IPS-NIHi7 (cell line): ENCODE data around the gene HERPUD2.
"Not testable (repeated sequence)": the region's sequence is repeated elsewhere in the genome, so short reads cannot be mapped to it uniquely, and the experiment has no call there.

Source experiments
- DNase-seq: peaks from one replicate; pipeline ENCODE4 v3.0.0; 2012; ENCODE audit warnings: mixed read lengths; ENCODE audit errors: extremely low spot score

HERPUD2 gene

DNA sequence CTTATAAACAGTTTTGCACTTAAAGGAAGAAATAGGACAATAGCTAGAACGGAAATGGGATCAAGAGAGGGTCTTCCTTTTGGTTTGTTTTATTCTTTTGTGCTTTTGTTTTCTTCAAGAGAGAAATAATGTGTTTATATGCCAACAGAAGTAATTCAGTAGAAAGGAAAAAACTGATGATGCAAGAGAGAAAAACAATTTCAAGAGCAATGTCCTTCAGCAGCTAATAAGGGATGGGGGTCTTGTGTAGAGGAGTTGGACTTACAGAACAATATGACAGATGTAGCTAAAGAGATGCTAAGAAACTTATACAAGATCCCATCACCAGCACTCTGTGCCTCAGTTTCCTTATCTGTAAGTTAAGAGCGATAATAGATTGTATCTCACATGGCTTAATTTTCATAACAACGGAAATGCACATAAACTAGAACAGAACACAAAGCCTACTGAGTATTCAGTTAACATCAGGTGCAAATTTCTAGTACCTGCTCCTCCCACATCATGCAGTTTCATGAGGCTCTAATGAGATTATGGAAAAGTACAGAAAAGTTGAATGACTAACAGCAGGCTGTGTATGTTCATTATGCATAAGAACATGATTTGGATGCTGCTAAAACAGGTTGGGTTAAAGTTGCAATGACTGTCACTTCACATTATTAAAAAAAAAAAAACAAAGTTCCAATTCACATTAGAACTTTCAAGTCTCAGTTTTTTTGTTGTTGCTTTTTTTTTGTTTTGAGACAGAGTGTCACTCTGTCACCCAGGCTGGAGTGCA is 17.2 kb downstream of the HERPUD2 start:
- DNase-seq: no peak

DNA sequence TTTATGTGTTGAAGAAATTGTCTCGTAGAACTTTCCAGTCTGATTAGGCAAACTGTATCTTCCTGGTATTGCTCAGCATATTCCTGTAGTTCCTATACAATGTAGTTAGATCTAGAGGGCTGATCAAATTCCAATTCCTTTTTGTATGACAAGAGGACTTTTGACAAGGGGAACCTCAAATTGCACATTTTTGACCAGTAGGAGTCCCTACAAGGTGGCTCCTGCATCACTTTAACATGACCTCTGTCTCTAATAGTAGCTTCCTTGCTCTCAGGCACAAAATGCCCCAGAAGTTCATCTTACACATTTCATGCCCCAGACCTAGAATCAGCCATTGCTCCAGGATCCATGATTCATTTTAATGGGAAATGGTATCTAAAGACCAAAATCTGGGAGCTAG is 18.7 kb downstream of the HERPUD2 start:
- no peak for DNase-seq

DNA sequence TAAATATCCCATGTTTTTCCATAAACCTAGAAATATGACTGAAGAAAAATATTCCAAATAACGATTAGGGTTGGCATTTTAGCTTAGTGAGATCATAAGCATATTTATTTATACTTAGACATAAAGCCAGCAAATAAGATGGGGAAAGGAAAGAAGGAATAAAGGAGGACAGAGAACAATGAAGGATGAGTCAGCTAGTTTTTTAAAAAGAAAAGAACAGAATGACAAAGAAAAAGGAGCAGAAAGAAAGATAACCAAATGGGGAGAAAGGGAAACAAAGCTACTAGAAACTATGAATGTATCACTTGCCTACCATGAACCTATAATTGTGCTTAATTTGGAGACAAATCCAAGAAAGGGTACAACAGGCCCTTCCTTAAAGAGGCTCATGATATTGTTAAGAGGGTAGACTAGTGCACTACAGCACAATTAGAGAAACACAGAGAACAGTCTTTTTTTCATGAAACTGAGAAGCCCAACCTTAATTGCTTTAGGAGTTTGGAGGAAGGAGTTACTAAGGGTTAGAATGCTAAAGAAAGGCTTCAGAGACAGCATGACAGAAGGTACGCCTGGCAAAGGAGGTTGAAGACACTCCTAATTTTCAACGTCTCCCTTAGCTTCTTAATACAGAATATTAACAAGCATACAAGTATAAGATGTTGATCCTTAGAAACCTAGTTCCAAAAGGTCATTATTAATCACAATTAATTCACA is 23.9 kb downstream of the HERPUD2 start:
- no peak for DNase-seq

DNA sequence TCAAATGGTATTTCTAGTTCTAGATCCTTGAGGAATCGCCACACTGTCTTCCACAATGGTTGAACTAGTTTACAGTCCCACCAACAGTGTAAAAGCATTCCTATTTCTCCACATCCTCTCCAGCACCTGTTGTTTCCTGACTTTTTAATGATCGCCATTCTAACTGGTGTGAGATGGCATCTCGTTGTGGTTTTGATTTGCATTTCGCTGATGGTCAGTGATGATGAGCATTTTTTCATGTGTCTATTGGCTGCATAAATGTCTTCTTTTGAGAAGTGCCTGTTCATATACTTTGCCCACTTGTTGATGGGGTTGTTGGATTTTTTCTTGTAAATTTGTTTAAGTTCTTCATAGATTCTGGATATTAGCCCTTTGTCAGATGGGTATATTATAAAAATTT is 34.5 kb downstream of the HERPUD2 start:
- not testable (repeated sequence) for DNase-seq

DNA sequence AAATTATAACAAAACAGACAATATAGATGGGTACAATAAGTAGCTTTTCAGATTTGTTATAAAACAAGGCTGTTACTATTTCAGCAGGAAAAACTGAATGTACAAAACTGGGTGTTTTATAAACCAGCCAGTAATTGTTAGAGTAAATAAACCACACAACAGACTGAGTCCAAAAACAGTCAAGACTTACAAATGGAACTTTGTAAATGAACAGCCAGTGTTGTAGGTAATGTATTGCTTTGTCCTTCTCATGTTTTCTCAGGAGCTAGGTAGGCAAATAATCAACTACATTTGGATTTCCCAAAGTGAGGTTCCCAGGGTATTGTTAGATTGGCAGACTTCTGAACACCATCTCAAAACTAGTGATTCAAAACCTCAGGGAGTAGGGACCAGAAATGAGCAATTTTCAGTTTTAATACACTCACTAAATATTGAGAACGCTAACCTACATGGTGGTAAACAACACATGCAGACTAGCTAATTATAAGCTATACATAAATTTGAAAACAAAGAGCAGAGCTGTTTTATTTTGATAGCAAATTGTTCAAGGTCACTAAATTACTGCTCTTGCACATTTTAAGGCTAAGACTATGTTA is 36.2 kb downstream of the HERPUD2 start:
- no peak for DNase-seq

DNA sequence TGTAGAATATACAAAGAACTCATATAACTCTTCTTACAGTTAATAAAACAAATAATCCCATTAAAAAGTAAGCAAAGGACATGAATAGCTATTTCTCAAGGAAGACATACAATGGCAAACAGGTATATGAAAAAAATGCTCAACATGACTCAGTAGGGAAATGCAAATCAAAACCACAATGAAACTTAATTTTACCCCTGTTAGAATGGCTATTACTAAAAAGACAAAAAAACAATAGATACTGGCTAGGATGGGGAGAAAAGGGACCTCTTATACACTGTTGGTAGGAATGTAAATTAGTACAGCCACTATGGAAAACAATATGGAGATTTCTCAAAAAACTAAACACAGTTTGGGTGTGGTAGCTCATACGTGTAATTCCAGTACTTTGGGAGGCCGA is 37.8 kb downstream of the HERPUD2 start:
- no peak for DNase-seq

DNA sequence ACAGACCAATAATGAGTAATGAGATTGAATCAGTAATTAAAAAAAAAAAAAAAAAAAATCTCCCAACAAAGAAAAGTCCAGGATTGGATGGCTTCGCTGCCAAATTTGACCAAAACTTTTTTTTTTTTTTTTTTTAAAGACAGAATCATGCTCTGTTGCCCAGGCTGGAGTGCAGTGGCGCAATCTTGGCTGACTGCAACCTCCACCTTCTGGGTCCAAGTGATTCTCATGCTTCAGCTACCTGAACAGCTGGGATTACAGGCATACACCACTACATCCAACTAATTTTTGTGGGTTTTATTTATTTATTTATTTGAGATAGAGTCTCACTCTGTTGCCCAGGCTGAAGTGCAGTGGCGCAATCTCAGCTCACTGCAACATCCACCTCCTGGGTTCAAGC is 40.4 kb downstream of the HERPUD2 start:
- not testable (repeated sequence) for DNase-seq

DNA sequence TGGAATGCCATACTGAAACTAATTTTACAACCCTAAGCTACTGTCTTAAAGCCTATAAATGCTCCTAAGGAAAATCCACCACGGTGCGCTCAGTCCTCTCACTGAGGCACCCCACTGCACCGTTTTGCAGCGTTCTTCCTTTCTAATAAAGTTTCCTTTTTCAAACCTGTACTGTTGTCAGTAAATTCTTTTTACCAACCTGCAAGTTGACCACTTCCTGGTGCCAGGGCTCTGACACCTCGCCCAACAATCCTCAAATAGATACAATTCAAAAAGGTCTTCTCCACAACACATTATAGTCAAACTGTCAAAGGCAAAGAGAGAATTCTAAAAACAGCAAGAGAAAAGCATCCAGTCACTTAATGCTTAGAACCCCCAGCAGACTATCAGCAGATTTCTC is 42.8 kb downstream of the HERPUD2 start:
- no peak for DNase-seq

DNA sequence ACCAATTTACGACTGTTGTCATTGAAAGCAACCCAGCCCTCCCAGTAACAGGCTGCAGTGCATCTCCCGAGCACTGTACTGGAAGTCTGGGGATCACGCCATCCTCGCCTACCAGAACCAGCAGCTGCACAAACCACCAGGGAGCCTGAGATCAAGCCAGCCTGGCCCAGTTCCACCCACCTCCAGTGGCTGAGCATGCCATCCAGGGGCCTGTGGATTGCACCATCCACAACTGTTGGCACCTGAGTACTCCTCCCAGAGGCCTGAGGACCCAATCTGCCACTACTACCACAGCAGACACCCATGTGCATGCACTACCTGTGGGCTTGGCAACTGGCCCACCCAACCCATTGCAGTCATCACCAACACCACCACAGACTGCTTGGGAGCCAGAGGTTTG is 44.2 kb downstream of the HERPUD2 start:
- DNase-seq: no peak

DNA sequence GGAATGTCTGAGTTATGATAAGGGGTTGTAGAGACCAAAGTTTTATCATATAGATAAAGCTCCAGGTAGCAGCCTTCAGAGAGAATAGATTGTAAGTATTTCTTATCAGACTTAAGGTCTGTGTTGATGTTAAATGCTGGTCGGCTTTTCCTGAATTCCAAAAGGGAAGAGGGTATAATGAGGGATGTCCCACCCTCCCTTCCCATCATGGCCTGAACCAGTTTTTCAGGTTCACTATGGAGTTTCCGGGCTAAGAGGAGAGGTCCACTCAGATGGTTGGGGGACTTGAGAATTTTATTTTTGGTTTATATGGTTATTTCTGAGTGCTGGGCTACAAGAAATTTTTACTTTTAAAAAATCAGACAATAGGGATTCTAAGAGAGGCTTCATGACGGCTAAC is 45.2 kb downstream of the HERPUD2 start:
- DNase-seq: no peak

DNA sequence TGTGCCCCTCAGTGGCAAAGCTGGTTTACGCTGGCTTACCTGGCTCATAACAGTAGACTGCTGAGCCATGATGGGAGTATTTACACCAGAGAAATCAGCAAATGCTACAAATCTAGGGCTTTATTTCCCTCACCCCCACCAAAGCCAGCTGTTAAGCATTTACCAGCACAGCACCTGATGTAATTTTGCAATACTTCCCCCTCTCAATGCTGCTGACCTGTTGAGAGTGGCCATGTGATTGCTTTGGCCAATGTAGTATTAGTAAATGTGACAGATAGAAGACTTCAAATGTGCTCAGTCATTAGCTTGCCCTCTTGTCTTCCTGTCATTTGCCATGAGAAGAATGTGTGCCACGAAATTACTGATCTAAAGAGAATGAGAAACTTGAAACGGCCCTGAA is 46.6 kb downstream of the HERPUD2 start:
- DNase-seq: no peak

DNA sequence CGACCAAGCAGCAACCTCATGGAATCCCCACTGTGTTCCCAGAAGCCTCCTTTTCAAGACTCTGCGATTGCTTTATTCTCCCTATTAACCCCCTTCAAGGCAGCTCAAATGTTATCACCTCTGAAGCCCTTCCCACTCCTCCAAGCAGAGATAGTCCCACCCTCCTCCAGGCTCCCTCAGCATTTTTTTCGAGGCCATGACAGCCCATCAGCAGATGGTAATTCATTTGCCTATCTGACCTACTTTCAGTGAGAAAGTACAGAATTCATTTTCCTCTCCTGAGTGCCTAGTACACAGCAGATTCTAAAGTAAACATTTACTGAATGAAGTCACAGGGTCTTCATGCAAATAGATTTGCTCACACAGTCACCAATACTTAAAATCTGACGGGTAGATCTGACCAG is 47.8 kb downstream of the HERPUD2 start:
- DNase-seq: peak; percentile 53

DNA sequence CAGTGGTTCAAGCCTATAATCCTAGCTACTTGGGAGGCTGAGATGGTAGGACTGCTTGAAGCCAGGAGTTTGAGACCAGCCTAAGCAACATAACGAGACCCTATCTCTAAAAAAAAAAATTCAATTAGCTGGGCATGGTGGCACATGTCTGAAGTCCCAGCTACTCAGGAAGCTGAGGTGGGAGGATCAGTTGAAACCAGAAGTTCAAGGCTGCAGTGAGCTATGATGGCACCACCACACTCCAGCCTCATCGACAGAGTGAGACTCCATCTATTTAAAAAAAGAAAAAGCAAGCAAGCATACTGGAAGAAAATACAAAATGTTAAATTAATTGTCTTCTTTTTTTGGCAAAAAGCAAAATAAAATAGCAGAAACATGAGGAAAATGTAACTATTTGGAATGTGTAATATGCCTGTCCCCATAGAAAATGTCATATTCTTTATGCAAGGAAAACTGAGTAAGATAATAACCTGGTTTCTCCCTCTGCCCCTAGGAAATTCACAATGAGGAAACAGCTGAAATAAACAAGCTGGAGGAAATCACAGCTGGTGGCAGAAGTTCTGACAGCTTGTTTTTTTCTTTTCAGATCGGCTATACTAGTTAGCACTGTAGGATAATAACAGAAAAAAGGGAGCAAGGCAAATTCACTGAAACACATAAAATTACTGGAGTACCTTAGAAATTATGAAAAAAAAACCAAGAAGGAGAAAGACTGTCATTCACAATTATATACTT is 48.5 kb downstream of the HERPUD2 start:
- no peak for DNase-seq

DNA sequence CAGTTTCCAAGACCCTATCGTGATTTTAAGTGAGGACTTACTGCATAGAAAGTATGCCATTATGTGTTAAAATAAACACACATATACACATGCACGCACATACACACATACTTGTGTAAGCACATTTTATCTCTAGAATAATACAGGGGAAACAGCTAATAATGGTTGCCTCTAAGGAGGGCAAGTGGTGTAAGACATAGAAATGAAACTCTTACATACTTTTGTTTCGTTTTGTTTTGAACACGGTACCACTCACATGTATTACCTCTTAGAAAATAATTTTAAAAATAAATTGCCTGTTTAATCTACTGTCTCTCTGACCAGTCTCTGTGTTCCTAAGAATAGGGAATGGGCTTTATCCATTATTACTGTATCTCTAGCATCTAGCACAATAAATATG is 49.2 kb downstream of the HERPUD2 start:
- DNase-seq: no peak

DNA sequence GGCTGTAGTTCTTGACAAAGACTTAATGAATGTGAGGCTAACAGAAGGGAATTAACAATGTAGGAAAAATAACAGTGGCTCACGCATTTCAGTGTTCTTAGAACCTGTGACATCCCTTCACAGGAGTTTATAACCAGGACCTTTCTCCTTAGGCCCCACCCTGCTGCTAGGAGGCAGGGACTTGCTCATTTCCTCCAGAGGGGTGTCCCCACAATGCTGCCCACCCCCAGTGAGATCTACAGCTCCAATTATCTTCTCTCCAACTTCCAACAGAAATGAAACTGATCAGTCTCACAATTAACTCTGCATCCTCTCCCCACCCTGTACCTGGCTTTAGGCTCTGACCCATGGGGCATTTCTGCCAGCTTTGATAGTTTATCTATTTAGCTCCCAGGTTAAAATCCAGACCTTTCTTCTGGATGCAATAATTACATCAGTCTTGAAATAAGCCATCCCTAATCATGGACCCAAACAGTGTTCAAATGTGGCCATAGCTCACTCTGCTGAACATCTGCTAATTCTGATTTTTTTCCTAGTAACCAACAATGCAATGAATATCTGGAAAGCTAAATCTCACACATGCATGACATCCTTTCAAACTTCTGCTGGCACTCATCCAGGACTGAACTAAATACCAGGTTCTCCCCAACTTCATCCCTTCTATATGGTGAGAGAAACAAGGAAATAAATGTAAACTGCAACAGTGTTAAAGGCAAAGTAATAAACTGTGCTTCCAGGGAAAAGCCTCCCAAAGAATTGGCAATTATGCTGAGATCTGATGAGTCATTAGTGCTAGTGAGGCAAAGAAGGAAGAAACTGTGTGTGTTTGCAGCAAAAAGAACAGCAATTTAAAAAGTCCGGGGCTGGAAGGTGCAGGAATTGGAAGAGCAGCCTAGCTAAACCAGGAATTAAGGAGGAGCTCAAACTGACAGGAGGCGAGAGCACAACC is 64.6 kb downstream of the HERPUD2 start:
- no peak for DNase-seq

DNA sequence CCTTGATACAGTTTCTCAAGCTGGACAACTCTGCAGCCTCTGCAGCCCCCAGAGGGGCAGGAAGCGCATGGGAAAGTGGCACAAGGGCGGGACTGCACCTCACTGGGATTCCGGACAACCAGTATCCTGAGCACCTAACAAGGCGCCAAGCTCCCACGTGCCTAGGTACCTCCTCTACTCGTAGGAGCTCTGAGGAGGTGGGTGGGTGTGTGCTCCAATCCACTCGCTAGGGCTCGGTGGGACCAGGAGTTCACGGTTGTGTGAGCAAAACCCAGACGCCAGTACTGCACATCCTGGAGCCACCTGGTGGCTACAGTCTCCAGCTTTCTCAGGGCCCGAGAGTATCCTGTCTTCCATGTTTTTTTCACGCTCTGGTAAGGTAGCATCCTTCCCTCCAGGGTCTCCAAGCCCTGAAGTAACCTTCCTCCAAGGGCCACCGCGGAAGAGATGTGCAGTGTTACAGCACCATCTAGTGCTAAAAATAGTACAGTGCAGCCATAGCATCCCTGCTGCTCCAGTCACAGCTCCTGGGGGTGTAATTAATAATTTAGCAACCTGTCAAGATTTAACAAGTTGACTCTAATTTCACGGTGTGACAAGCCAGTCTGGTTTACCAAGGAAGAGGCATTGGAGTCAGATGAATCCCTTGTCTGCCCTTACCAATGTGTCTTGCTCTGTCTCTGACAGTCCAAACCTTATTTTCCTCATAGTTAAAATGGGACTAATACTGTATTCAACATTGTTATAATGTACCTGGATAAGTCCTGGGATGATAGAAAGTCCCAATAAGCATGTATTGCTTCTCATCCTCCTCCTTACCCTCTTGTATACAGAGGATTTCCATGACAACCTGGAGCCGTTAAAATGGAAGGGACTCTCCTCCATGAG is 70.4 kb downstream of the HERPUD2 start:
- DNase-seq: peak; percentile 84

DNA sequence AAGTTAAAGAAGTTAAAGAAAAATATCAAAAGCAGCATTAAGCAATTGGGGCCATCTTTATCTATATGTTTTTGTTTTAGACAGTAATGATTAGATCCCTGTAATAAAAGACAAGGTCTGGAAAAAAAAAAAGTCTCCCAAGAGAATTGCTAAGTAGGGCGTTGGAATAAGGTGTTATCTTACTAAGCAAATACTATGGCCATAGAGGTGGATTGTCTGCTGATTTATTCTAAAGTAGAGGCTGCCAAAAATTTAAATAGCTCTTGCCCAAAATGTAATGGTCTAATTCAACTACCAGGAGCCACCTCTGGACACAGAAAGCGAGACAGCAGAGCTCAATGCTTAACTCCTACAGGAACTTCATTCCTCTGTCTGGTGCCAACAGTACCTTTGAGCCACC is 71.6 kb downstream of the HERPUD2 start:
- DNase-seq: no peak

DNA sequence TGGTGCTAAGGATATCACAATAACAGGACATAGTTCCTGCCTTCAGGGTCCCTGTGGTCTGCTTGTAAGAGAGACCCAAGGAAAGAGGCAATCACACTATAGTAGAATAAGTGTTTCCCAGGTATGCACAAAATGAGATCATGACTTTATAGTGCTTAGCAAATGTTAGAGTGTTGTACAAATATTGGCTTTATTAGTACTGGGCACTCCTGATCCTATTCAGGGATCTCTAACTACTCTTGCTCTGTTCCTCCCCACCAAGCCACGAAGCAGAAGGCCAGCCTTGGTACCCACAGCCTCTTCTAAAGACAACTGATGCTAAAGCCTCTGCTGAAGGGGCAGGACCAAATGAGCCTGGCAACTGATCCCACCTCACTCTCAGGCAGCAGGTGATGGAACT is 75.1 kb downstream of the HERPUD2 start:
- no peak for DNase-seq

DNA sequence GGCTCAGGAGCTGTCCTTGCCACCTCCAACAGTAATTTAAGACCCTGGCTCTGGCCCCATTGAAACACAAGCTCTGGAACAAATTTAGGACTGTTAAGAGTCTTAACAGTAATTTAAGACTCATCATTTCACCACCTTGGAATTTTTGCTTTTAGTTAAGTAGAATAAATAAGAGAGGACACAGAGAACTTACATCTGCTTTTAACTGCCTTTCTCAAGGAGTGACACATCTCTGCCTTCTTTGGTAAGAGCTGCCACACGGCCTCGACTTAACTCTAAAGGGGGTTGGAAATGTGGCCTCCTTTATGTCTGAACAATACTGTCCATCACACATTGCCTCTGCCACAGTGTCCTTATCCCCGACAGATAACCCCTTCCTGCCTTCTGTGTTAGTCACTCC is 77.9 kb downstream of the HERPUD2 start:
- no peak for DNase-seq

DNA sequence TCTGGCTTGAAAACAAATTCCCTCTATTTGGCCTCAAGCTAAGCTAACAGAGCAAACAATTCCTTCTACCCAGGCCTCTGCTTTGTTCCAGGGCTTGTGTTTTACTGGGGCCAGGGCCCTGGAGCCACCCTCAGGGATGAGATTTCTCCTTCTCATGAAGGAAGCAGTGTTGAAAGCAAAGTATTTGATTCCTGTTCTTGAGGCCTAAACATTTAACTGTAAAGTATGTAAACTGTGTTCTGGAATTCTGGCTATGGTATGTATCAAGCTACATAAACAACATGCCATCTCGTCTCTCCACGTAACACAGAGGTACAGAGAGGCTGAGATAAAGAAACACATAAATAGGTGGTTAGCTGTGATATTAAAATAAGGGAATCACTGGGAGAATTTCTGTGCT is 81.8 kb downstream of the HERPUD2 start:
- DNase-seq: no peak
